ENCODE measurements around the gene KCNIP1.

DNA sequence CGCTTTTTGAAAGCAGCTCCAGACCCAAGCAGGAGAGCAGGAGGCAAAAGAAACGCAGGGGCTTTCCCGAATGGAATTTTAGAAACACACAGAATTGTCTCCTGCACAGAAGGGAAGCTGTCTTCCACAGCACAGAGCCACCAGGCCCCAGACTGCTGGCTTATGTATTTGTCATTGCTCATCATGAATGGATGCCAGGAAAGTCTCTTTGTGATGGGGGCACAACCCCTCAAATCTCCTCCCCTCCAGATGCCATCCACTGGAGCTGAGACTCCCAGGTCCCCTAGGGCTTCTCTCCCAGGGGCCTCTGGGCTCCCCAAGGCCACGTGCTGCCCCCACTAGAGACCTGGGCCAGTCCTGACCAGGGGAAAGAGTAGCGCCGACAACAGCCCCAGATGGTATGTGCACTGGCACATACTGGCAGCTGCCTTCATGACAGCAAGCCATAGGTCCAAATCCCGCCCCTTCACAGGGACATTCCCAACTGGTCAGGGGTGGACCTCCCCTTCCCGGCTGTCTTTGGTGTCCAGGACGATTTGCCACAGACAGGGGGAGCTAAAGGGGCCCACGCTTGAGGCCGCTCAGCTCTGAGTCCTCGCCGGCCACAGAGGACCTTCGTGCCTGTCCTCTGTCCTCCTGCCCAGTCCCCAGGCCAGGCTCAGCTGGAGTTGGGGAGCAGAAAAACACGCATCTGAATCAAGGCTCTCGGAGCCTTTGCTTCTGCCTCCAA, 127.8 kb downstream of the KCNIP1 start:
- TF ChIP-seq, protein P1, sequence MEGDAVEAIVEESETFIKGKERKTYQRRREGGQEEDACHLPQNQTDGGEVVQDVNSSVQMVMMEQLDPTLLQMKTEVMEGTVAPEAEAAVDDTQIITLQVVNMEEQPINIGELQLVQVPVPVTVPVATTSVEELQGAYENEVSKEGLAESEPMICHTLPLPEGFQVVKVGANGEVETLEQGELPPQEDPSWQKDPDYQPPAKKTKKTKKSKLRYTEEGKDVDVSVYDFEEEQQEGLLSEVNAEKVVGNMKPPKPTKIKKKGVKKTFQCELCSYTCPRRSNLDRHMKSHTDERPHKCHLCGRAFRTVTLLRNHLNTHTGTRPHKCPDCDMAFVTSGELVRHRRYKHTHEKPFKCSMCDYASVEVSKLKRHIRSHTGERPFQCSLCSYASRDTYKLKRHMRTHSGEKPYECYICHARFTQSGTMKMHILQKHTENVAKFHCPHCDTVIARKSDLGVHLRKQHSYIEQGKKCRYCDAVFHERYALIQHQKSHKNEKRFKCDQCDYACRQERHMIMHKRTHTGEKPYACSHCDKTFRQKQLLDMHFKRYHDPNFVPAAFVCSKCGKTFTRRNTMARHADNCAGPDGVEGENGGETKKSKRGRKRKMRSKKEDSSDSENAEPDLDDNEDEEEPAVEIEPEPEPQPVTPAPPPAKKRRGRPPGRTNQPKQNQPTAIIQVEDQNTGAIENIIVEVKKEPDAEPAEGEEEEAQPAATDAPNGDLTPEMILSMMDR (IDR thresholded peaks at IDR 0.05), result no peak; the same call in 1 of the 2 replicates
- TF ChIP-seq REST (IDR thresholded peaks at IDR 0.05; ENCODE audit: low read depth, low read length) (no peak), GATA2 (CRISPR knock-in tag; IDR thresholded peaks at IDR 0.05) (no peak), EZH2phosphoT487 (IDR thresholded peaks at IDR 0.05; ENCODE audit: borderline replicate concordance, low read depth) (no peak), TCF12 (IDR thresholded peaks at IDR 0.05) (no peak), TAF1 (IDR thresholded peaks at IDR 0.05; ENCODE audit: borderline replicate concordance, low read depth, low read length) (no peak), MXI1 (IDR thresholded peaks at IDR 0.05; ENCODE audit: low read depth, low read length) (no peak), FOSL2 (IDR thresholded peaks at IDR 0.05; ENCODE audit: borderline replicate concordance, low read depth) (no peak), RAD21 (IDR thresholded peaks at IDR 0.05; ENCODE audit: low read length) (no peak)

Data from SK-N-SH (cell line).